Endothelial cell of coronary artery (primary cell): ENCODE results near the gene RAX2. TPM values are rescaled to one million over a fixed set of nuclear protein-coding genes. Genes with fewer than 3 reads are reported as not detected.

Experiments used
- total RNA-seq: library from RNA; depleted of rRNA; stranded (reverse); fragments of >200 nt; gene quantifications from 2 replicates; pipeline ENCODE4 v1.2.3, GENCODE V29; 2014

RAX2 gene
- not detected in 2 replicates for total RNA-seq

GRCh38 chr19:3771906-3772455 lies at the start of gene RAX2:
Gene RAX2 (minus strand): TSS chr19:3772228. CDS start chr19:3771742, 486 bp downstream.

GRCh38 chr19:3785938-3786824 lies 14.2 kb upstream of the RAX2 start, which contains the start of gene MATK:
Gene MATK (minus strand): TSS chr19:3786381. CDS start chr19:3785135, 1,246 bp downstream.

GRCh38 chr19:3762501-3763459 lies 9.2 kb downstream of the RAX2 start, which contains the start of gene MRPL54:
Gene MRPL54 (plus strand): TSS chr19:3762682. CDS start chr19:3762701, 19 bp downstream.

GRCh38 chr19:3761382-3762129 lies 10.5 kb downstream of the RAX2 start, which contains the start of gene APBA3:
Gene APBA3 (minus strand): TSS chr19:3761692. CDS start chr19:3760264, 1,428 bp downstream.

Other genes with a start within 250 kb of the RAX2 start
- gene TEKTIP1, start 233.1 kb downstream of the RAX2 start, total RNA-seq: not detected in 2 replicates
- gene MFSD12, start 214.6 kb downstream of the RAX2 start, total RNA-seq: 67.7 and 122 TPM in 2 replicates
- gene HMG20B, start 199.3 kb downstream of the RAX2 start, total RNA-seq: 77.0 and 78.4 TPM in 2 replicates
- 0.19 and 0.27 TPM in 2 replicates for gene GIPC3, start 186.8 kb downstream of the RAX2 start, total RNA-seq
- gene TBXA2R, start 165.4 kb downstream of the RAX2 start, total RNA-seq: 0.63 and 1.2 TPM in 2 replicates
- 31.2 and 34.4 TPM in 2 replicates for gene CACTIN, start 145.4 kb downstream of the RAX2 start, total RNA-seq
- 17.5 and 34.1 TPM in 2 replicates for gene PIP5K1C, start 71.8 kb downstream of the RAX2 start, total RNA-seq
- gene TJP3, start 63.8 kb downstream of the RAX2 start, total RNA-seq: not detected in 2 replicates
- 13.8 and 19.8 TPM in 2 replicates for gene APBA3, start 10.5 kb downstream of the RAX2 start, total RNA-seq
- gene MRPL54, start 9.5 kb downstream of the RAX2 start, total RNA-seq: 49.8 and 52.0 TPM in 2 replicates
- not detected in 2 replicates for gene MATK, start 14.2 kb upstream of the RAX2 start, total RNA-seq
- gene ZFR2, start 96.8 kb upstream of the RAX2 start, total RNA-seq: not detected in 2 replicates
- not detected in 2 replicates for gene ATCAY, start 108.5 kb upstream of the RAX2 start, total RNA-seq
- gene NMRK2, start 160.8 kb upstream of the RAX2 start, total RNA-seq: not detected in 2 replicates
- gene DAPK3, start 198.9 kb upstream of the RAX2 start, total RNA-seq: 170 and 222 TPM in 2 replicates
- 2,645 and 3,536 TPM in 2 replicates for gene EEF2, start 213.2 kb upstream of the RAX2 start, total RNA-seq
- gene PIAS4, start 235.5 kb upstream of the RAX2 start, total RNA-seq: 24.5 and 24.6 TPM in 2 replicates